SU-DHL-6 (cell line): ENCODE measurements around the gene APCDD1.

Experiments used
- H2AFZ ChIP-seq: fragments of 200-600 bp; sonication (generic); 2 replicates; pipeline ENCODE4 v1.6.1; 2014; ENCODE audit warnings: low read depth, mild to moderate bottlenecking, moderate library complexity, mixed read lengths, antibody characterized with exemption, low read length; ENCODE audit not compliant: severe bottlenecking
- H3F3A ChIP-seq: fragments of 200-600 bp; shearing (Covaris generic); 2 replicates; pipeline ENCODE4 v1.6.0; 2016; ENCODE audit warnings: antibody characterized with exemption, mild to moderate bottlenecking; ENCODE audit not compliant: insufficient read depth
- H3K27ac ChIP-seq: fragments of 200-600 bp; sonication (generic); 2 replicates; pipeline ENCODE4 v1.5.1; 2016; ENCODE audit warnings: low read depth, mild to moderate bottlenecking, low read length, moderate library complexity, mixed read lengths
- H3K27me3 ChIP-seq: fragments of 200-600 bp; sonication (generic), shearing (Covaris generic); 2 replicates; pipeline ENCODE4 v1.6.0; 2014; ENCODE audit warnings: mild to moderate bottlenecking, low read length
- H3K36me3 ChIP-seq: fragments of 200-600 bp; sonication (generic); 2 replicates; pipeline ENCODE4 v1.6.1; 2014; ENCODE audit warnings: mild to moderate bottlenecking, low read length, mixed read lengths
- H3K4me2 ChIP-seq: fragments of 300-600, 200-600 bp; shearing (Covaris generic), sonication (generic); 2 replicates; pipeline ENCODE4 v1.6.0; 2014; ENCODE audit warnings: low read length, low read depth, mild to moderate bottlenecking; ENCODE audit not compliant: poor library complexity, severe bottlenecking
- H3K4me3 ChIP-seq: fragments of 200-600 bp; sonication (generic); 2 replicates; pipeline ENCODE4 v1.5.1; 2014; ENCODE audit warnings: antibody characterized with exemption, low read length, mild to moderate bottlenecking, mixed read lengths; ENCODE audit not compliant: insufficient read depth, poor library complexity, severe bottlenecking
- H3K79me2 ChIP-seq: fragments of 200-600 bp; sonication (generic); 2 replicates; pipeline ENCODE4 v1.6.1; 2014; ENCODE audit warnings: mild to moderate bottlenecking, low read length, moderate library complexity; ENCODE audit not compliant: insufficient read depth
- H3K9ac ChIP-seq: fragments of 200-600 bp; sonication (generic); 2 replicates; pipeline ENCODE4 v1.7.0; 2014; ENCODE audit warnings: mild to moderate bottlenecking, low read length
- H3K9me2 ChIP-seq: fragments of 200-600 bp; sonication (generic); replicated peaks from 2 replicates; pipeline ENCODE4 v1.6.1; 2014; ENCODE audit warnings: low read length; ENCODE audit not compliant: insufficient read depth
- H3K9me3 ChIP-seq: fragments of 200-600 bp; sonication (generic); 2 replicates; pipeline ENCODE4 v1.6.1; 2014; ENCODE audit warnings: low read length, mixed read lengths; ENCODE audit not compliant: insufficient read depth
- H4K20me1 ChIP-seq: fragments of 200-600 bp; sonication (generic); 2 replicates; pipeline ENCODE4 v1.6.1; 2014; ENCODE audit warnings: low read depth, mild to moderate bottlenecking, antibody characterized with exemption, low read length, moderate library complexity, mixed read lengths
- EZH2phosphoT487 ChIP-seq: fragments of 200-600 bp; sonication (generic), shearing (Covaris generic); conservative IDR thresholded peaks from 2 replicates; pipeline ENCODE4 v1.6.1; 2018; ENCODE audit warnings: mild to moderate bottlenecking, antibody characterized with exemption, low read length, moderate library complexity, mixed read lengths
- TF ChIP-seq, protein P1 (sequence below): fragments of 200-600 bp; sonication (generic); IDR thresholded peaks from one replicate; pipeline ENCODE4 v1.5.1; 2017; ENCODE audit warnings: antibody characterized with exemption, mild to moderate bottlenecking, low read length, moderate library complexity; ENCODE audit not compliant: insufficient read depth, poor library complexity, severe bottlenecking

Gene APCDD1

DNA sequence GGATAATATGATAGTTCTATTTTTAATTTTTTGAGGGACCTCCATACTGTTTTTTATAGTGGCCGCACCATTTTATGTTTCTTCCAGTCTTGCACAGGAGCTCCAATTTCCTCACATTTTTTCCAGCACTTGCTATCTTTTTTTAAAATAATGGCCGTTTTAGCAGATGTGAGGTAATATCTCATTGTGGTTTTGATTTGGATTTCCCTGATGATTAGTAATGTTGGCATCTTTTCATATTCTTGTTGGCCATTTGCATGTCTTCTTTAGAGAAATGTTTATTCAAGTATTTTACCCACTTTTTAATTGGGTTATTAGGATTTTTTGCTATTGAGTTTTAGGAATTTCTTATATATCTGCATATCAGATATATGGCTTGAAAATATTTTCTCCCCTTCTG is 41.5 kb downstream of the APCDD1 start:
- no peaks in the 10 kb centered on the region for H3K36me3 ChIP-seq
- no peak for TF ChIP-seq EZH2phosphoT487
- TF ChIP-seq, protein P1, sequence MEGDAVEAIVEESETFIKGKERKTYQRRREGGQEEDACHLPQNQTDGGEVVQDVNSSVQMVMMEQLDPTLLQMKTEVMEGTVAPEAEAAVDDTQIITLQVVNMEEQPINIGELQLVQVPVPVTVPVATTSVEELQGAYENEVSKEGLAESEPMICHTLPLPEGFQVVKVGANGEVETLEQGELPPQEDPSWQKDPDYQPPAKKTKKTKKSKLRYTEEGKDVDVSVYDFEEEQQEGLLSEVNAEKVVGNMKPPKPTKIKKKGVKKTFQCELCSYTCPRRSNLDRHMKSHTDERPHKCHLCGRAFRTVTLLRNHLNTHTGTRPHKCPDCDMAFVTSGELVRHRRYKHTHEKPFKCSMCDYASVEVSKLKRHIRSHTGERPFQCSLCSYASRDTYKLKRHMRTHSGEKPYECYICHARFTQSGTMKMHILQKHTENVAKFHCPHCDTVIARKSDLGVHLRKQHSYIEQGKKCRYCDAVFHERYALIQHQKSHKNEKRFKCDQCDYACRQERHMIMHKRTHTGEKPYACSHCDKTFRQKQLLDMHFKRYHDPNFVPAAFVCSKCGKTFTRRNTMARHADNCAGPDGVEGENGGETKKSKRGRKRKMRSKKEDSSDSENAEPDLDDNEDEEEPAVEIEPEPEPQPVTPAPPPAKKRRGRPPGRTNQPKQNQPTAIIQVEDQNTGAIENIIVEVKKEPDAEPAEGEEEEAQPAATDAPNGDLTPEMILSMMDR: no peak
- no peak overlapping the region for H3K4me3 ChIP-seq

DNA sequence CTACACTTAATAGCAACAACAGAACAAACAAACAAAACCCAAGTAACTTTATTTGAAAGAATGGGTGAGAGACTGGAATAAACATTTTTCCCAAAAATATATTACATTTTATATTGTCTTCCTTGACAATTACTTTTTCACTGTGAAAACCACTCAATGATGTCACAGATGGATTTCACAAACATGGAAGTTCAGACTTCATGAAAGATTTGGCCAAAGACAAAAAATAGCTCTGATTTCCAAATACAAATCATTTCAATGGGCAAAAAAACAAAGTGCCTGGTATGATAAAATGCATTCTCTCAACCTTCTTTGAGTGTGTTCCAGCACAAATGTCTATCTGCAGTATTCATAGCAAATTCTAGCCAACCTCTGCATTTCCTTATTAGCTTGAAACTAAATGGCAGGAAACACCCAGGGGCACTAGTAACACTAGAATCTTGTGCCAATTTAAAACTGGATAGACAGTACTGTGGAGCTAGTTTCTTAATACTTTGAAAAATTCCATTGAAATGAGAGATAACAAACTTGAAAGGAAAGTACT is 42.8 kb downstream of the APCDD1 start:
- Histone ChIP-seq H3K4me3 (no peak overlapping the region), H3K9me3 (no peaks in the 10 kb centered on the region), H2AFZ (no peak overlapping the region), H3K27me3 (no peaks in the 10 kb centered on the region), H4K20me1 (no peaks in the 10 kb centered on the region), H3K79me2 (no peaks in the 10 kb centered on the region), H3K4me2 (no peak overlapping the region), H3K36me3 (no peaks in the 10 kb centered on the region), H3K27ac (no peak overlapping the region), H3F3A (no peaks in the 10 kb centered on the region), H3K9me2 (no peaks in the 10 kb centered on the region; the same call in 1 of the 2 replicates), H3K9ac (no peak overlapping the region)
- TF ChIP-seq, protein P1: no peak
- TF ChIP-seq EZH2phosphoT487: no peak

More for the DNA sequence above, 41.5 kb downstream of the APCDD1 start:
- Histone ChIP-seq H3K9ac (no peak overlapping the region), H3K27me3 (no peaks in the 10 kb centered on the region), H4K20me1 (no peaks in the 10 kb centered on the region), H3K4me2 (no peak overlapping the region), H3K27ac (no peak overlapping the region), H2AFZ (no peak overlapping the region), H3K9me3 (no peaks in the 10 kb centered on the region), H3K79me2 (no peaks in the 10 kb centered on the region), H3F3A (no peaks in the 10 kb centered on the region), H3K9me2 (no peaks in the 10 kb centered on the region; the same call in 1 of the 2 replicates)

DNA sequence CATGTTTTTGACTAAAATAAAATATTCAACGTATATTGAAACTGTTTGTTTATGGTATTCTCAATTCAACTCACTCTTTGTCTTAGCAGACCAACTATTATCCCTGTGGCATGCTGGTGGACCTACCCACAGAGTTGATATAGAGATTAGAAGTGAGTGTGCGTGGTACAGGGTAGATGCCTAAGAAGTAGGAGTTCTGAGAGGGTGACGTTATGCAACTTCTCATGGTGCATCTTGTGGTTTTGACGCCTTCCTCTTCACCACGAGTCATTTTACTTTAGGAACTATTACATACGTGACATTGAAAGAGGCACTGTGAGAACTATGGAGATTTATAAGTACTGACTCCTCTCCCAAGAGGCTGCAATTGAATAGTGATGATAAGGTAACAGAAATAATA is 44.8 kb downstream of the APCDD1 start:
- Histone ChIP-seq H3K36me3 (no peaks in the 10 kb centered on the region), H3K4me2 (no peak overlapping the region), H3K27me3 (no peaks in the 10 kb centered on the region), H3K9me3 (no peaks in the 10 kb centered on the region), H3K27ac (no peak overlapping the region), H3F3A (no peaks in the 10 kb centered on the region), H4K20me1 (no peaks in the 10 kb centered on the region), H2AFZ (no peak overlapping the region), H3K79me2 (no peaks in the 10 kb centered on the region), H3K4me3 (no peak overlapping the region), H3K9me2 (no peaks in the 10 kb centered on the region; the same call in 1 of the 2 replicates), H3K9ac (no peak overlapping the region)
- TF ChIP-seq EZH2phosphoT487: no peak
- TF ChIP-seq, protein P1: no peak
